Neural cell (in vitro differentiated cells): ENCODE data around the gene IDI2.

Experiments used
- EP300 ChIP-seq: fragments of 450-650 bp; conservative IDR thresholded peaks from 2 replicates; pipeline ENCODE4 v1.6.1; 2014; ENCODE audit warnings: antibody characterized with exemption, mild to moderate bottlenecking, moderate library complexity; ENCODE audit not compliant: poor library complexity, severe bottlenecking
- EZH2 ChIP-seq: fragments of 200-600, 300-800 bp; shearing (Covaris generic), sonication (generic); IDR thresholded peaks from 2 replicates; pipeline ENCODE4 v1.6.1; 2014; ENCODE audit warnings: antibody characterized with exemption, low read length, borderline replicate concordance, mild to moderate bottlenecking; ENCODE audit not compliant: insufficient read depth, poor library complexity, severe bottlenecking
- MXI1 ChIP-seq: fragments of 450-650 bp; conservative IDR thresholded peaks from 2 replicates; pipeline ENCODE4 v1.6.1; 2014; ENCODE audit warnings: antibody characterized with exemption, mild to moderate bottlenecking; ENCODE audit not compliant: poor library complexity, severe bottlenecking
- POLR2AphosphoS5 ChIP-seq: IDR thresholded peaks from 2 replicates; pipeline ENCODE4 v1.6.1; 2012
- RAD21 ChIP-seq: fragments of 450-650 bp; conservative IDR thresholded peaks from 2 replicates; pipeline ENCODE4 v1.6.1; 2014; ENCODE audit warnings: antibody characterized with exemption, mild to moderate bottlenecking, moderate library complexity
- REST ChIP-seq: IDR thresholded peaks from 2 replicates; pipeline ENCODE4 v1.6.1; 2012; ENCODE audit warnings: borderline replicate concordance
- SMC3 ChIP-seq: fragments of 450-650 bp; conservative IDR thresholded peaks from 2 replicates; pipeline ENCODE4 v1.6.1; 2014; ENCODE audit warnings: antibody characterized with exemption, mild to moderate bottlenecking, moderate library complexity; ENCODE audit not compliant: poor library complexity
- TAF1 ChIP-seq: IDR thresholded peaks from 2 replicates; pipeline ENCODE4 v1.6.1; 2012; ENCODE audit warnings: low read depth
- TF ChIP-seq, protein P1 (sequence below): fragments of 450-650 bp; IDR thresholded peaks from 2 replicates; pipeline ENCODE4 v1.5.1; 2014; ENCODE audit warnings: antibody characterized with exemption, mild to moderate bottlenecking, moderate library complexity; ENCODE audit not compliant: poor library complexity, severe bottlenecking

DNA sequence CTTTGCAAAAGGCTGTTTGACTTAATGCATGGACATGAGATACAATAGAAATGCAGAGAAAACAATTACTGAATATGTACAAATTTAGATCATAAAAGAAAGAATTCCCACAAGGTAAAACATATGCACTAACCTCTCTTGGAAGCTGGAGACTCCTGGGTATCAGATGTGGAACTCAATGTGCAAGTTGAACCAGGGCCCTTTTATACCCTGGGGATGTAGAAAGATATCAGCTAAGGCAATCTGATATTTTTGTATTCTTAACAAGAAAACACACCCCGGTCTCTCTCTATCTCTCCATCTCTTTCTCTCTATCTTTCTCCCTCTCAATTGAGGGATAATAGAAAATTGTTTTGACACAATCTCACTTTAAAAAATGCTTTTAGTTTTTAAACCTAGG, at the start of gene IDI2:
- TF ChIP-seq RAD21 (no peak), POLR2AphosphoS5 (no peak), EP300 (no peak), REST (no peak), EZH2 (no peak), SMC3 (no peak), TAF1 (no peak), MXI1 (no peak)
- TF ChIP-seq, protein P1, sequence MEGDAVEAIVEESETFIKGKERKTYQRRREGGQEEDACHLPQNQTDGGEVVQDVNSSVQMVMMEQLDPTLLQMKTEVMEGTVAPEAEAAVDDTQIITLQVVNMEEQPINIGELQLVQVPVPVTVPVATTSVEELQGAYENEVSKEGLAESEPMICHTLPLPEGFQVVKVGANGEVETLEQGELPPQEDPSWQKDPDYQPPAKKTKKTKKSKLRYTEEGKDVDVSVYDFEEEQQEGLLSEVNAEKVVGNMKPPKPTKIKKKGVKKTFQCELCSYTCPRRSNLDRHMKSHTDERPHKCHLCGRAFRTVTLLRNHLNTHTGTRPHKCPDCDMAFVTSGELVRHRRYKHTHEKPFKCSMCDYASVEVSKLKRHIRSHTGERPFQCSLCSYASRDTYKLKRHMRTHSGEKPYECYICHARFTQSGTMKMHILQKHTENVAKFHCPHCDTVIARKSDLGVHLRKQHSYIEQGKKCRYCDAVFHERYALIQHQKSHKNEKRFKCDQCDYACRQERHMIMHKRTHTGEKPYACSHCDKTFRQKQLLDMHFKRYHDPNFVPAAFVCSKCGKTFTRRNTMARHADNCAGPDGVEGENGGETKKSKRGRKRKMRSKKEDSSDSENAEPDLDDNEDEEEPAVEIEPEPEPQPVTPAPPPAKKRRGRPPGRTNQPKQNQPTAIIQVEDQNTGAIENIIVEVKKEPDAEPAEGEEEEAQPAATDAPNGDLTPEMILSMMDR, result no peak
